HG03135 (cell line): ENCODE measurements around the gene OSBPL6.
A peak's percentile ranks its signal among the peaks of the same experiment; 100 is the strongest.
"Not testable (repeated sequence)": the region's sequence is repeated elsewhere in the genome, so short reads cannot be mapped to it uniquely, and the experiment has no call there.

Experiments
- ATAC-seq: cut with Tn5 transposase; IDR thresholded peaks from one replicate; pipeline ENCODE4 v1.9.1; 2021; ENCODE audit warnings: mild to moderate bottlenecking, moderate library complexity; ENCODE audit not compliant: unreplicated experiment

The OSBPL6 gene

DNA sequence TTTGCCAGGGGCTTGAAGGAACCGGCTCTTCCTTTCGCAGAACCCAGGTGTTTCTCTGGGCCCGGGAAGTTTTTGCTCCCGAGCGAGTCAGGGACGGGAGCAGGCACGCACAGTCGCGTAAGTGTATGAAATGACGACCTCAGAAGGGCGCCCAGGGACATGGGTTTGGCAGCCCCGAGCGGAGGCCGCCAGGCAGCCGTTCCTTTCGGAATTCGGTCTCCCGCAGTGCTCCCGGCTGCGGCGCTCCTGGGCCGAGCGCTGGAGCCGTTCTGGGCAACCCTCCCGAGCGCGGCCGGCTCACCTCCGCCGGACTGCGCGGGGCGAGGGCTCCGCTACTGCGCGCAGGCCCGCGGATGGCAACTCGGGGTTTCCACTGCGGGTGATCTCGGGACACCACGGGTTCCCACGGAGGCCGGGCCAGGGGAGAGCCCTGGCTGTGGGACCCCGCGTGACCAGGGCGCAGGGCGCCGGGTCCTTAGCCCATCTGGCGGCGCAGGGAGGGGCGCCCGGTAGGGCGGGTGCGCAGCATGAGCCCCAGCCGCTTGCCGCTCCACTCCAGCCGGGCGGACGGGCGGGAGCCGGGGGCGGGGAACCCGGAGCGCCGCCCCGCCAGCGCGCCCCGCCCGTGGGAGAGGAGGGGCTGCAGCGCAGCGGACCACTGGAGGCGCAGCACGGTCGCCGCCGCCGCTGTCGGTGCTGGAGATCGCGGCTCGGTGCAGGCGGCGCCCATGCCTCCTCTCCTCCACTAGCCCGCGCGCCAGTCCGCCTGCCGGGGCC, at the start of gene OSBPL6:
Gene OSBPL6 (plus strand): TSS at position 690 of the 777 bp plus-strand sequence. CDS start 111,673 bp downstream, outside the sequence.
- peak; percentile 94 for ATAC-seq

DNA sequence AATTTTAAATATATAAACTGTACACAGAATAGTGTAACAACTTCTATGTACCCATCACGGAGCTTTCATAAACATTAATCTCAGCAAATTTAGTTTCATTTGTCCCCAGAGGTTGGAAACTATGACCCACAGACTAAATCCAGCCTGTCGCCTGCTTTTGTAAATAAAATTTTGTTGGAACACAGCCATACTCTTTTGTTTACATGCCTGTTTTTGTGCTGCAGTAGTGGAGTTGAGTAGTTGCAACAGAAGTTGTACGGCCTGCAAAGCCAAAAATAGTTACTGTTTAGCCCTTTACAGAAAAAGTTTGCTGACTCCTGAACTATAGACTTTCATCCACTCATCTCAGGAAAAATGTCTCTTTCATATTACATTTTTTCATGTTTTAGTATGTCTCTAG, 42.3 kb upstream of the OSBPL6 start:
- no peak for ATAC-seq

DNA sequence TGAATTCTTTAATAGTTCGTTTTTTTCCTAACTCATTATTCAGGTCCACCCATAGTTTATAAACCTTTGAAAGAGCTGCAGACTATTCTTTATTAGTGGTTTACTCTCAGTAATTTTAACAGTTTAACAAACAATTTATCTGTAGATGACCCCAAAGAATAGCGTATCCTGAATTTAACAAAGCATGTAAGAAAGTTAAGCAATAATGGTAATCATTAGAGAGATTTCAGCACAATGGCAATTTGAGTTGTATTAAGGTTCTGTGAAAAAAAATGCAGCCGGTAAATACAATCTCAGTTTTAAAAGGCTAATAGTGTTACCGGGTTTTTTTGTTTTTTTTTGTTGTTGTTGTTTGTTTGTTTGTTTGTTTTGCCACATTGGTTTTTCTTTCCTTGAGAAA, 41.8 kb upstream of the OSBPL6 start:
- ATAC-seq: no peak

DNA sequence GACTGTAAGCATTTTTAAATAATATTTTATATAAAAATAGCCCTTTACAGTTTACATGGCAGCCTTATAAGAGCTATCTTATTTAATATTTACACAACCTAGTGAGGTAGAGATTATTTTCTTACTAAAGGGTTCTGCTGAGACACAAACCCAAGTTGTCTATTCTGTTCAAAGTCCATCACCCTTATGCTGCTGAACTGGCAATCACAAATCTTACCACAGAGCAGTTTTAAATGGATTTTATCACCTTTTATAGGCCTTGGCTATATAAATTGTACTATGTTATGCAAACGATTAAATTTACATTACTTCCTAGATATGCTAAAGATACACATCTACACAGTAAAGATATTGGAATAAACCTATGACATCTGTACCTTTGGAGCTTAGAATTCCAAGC, 41.3 kb upstream of the OSBPL6 start:
- ATAC-seq: no peak

DNA sequence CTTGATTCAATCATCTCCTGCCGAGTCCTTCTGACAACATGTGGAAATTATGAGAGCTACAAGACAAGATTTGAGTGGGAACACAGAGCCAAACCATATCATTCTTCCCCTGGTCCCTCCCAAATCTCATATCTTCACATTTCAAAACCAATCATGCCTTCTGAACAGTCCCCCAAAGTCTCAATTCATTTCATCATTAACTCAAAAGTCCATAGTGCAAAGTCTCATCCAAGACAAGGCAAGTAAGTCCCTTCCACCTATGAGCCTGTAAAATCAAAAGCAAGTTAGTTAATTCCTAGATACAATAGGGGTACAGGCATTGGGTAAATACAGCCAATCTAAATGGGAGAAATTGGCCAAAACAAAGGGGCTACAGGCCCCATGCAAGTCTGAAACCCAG, 40.4 kb upstream of the OSBPL6 start:
- ATAC-seq: not testable (repeated sequence)

DNA sequence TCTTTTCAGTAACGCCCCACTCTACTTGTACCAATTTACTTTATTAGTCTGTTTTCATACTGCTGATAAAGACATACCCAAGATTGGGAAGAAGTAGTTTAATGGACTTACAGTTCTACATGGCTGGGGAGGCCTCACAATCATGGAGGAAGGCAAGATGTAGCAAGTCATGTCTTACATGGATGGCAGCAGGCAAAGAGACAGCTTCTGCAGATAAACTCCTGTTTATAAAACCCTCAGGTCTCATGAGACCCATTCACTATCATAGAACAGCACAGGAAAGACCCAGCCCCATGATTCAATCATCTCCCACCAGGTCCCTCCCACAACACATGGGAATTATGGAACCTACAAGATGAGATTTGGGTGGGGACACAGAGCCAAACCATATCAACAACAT, 38.8 kb upstream of the OSBPL6 start:
- no peak for ATAC-seq

DNA sequence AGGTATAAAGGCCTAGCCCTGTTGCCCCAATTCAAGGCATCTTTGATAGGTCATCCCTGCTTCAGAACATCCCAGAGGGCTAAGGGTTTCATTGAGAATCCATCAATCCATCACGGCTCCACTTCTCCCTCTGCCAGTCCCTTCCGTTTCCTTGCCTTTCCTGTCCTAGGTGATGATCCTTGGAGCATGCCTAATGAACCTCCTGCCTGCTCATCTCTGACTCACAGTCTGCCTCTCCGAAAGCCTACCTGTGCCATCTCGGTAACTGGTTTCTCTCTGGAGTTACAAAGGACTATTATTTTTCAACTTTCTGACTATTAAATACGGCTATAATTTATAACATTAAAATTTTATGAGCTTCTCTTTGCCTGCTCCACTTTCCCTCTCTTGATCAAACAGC, 36.7 kb upstream of the OSBPL6 start:
- ATAC-seq: no peak

DNA sequence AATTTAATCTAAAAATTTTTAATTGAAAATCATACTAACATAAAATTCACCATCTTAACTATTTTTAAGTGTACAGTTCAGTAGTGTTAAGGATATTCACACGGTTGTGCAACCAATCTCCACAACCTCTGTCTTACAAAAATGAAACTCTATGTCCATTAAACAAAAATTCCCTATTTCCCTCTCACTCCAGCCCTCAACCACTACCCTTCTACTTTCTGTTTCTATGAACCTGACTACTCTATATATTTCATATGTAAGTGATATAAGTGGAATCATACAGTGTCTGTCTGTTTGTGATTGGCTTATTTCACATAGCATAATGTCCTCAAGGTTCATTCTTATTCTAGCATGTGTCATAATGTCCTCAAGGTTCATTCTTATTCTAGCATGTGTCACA, 34.3 kb upstream of the OSBPL6 start:
- ATAC-seq: no peak

DNA sequence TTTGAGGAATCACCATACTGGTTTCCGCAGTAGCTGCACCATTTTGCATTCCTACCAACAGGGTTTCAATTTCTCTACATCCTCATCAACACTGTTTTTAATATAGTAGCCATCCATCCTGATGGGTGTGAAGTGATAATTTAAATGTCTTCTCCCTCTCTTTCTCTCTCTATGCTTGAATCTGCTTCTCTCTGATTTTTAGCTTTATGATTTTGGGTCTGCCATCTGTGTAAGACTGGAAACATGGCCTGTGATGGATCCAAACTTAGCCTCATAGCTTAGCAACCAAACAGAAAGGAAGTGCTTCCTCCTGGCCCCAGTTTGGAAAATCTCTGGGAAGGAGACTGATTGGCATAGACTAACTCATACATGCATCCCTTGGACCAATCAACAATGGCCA, 33.7 kb upstream of the OSBPL6 start:
- ATAC-seq: no peak

DNA sequence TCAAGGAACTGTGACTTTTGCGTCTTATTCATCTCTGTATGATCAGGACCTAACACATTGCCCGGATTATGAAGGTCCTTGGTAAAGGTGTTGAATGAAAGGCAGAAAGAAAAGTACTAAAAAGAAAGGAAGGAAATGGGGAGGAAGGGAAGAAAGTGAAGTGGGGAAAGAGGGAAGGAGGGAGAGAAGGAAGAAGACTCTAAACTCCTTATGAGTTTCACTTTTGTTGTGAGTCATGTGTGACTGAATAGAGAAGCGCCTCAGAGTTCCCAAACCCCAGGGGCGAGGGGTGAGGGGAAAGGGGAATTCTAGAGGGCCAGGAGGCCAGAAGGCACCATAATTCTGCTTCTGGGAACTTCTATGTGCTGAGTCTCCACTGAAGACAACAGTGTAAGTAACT, 30.9 kb upstream of the OSBPL6 start:
- ATAC-seq: no peak

DNA sequence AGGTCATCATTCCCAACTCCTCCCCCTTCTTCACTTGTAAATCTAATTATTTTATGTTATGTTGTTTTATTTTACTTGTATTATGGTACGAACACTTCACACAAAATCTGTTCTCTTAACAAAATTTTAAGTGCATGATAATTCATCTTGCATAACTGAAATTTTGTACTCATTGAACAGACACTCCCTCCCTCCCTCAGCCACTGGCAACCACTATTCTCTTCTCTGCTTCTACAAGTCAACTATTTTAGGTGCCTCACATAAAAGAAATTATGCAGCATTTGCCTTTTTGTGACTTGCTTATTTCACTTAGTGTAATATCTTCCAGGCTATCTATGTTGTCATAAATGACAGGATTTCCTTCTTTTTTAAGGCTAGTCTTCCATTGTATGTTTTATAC, 30.4 kb upstream of the OSBPL6 start:
- ATAC-seq: no peak

DNA sequence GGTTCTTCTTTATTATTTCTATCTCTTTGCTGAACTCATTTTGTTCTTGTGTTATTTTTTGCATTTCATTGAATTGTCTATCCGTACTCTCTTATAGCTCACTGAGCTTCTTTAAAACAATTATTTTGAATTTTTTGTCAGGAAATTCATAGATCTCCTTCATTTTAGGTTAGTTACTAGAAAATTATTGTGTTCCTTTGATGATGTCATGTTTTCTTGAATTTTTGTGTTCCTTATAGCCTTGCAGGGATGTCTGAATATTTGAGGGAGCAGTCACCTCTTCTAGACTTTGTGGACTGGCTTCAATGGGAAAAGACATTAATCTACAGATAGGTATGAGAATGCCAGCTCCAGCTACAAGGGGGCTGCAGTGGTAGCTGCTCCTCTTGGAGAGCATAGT, 20.7 kb upstream of the OSBPL6 start:
- no peak for ATAC-seq

DNA sequence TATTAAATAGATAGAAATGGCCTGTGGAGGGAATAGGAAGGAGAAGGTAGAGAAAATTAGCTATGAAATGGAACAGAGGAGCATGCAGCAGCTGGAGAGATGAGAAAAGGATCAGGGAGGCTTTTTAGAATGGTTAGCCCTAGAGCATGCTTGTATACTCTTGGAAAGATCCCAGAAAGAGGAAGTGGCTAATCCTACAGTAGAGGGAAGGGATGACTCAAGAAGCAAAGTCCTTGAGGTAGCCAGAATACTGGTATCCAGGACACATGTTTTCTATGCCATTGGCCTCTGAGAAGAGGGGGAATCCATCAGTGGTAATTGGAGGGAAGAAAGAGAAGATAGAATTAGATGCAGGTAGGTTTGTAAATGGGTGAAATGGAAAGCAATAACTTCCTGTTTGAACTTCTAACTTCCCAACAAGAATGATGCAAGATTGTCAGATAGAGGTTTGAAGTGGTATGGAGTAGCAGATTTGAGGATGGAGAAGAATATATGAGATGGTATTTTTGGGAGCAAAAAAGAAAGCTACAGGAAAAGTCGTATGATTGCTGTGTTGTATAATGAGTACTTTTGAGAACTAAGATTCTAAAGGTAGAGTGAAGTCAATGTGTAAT, 17.1 kb upstream of the OSBPL6 start:
- ATAC-seq: no peak

DNA sequence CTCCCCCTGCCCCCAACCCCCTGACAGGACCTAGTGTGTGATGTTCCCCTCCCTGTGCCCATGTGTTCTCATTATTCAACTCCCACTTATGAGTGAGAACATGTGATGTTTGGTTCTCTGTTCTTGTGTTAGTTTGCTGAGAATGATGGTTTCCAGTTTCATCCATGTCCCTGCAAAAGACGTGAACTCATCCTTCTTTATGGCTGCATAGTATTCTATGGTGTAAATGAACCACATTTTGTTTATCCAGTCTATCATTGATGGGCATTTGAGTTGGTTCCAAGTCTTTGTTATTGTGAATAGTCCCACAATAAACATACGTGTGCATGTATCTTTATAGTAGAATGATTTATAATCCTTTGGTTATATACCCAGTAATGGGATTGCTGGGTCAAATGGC, 13.7 kb upstream of the OSBPL6 start:
- ATAC-seq: not testable (repeated sequence)

DNA sequence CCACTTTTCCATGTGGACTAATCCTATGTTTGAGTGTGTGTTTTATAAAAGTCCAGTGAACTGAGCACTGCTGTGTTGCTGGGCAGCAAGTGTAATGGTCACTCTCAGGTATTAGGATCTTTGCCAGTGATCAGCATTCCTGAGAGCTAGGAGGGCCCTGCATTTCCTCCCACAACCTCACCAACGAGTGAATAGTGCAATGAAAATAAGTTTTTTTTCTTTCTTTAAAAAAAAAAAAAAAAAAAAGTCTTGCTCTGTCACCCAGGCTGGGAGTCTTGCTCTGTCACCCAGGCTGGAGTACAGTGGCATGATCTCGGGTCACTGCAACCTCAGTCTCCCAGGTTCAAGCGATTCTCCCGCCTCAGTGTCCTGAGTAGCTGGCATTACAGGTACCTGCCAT, 6.5 kb upstream of the OSBPL6 start:
- no peak for ATAC-seq

DNA sequence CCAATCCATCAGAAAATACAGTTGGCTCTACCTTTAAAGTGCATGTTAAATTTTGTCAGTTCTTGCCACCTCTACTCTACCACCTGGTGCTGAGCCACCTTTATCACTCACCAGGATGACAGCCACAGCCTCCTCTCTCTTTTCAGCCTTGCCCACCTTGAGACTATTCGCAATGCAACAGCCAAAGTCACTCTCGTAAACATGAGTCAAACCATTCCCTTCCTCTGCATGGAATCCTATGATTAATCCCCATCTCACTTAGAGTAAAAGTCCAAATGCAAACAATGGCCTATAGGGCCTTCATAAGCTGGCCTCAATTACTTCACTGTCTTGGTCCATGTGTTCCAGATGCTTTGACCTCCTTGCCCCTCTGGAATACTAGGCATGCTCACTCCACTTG, 5.8 kb upstream of the OSBPL6 start:
- ATAC-seq: no peak

DNA sequence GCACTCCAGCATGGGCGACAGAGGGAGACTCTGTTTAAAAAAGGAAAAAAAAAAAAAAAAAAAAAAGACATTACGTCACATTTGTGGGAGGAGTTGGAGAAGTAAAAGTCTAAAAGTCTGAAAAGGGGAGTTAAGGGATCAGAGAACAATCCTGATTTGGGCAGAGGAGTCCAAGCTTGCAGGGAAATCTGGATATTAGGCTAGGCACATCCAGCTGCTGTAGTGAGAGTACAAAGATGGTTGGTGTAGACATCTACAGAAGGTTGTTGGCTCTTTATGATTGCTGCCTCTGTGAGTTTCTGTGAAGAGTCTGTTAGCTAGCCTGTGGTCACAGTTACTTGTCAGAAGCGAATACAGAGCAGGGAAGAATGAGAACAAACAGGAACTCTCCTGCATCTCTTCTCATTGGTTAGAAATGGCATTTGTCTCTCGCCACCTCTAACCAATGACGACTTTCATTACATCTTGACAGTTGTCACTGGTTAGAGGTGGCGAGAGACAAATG, 3.3 kb upstream of the OSBPL6 start:
- ATAC-seq: no peak

DNA sequence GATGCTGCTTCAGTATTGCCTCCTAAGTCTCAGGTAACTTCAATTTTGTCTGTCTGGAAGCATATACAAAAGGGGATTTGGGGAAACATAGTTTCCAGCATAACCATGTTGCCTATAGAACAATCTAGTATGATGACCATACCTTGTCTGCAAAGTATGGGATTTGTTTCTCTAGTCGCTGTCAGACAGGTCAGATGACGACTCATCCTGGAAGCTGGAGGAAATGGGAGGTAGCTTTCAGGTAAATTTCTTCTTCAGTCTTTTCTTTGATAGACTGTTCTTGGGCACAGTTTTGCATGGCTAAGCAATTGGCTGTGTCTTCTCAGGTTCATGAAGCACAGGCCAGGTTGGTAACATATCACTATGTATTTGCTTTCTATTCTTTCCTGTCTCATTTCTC, 2.8 kb upstream of the OSBPL6 start:
- ATAC-seq: no peak

DNA sequence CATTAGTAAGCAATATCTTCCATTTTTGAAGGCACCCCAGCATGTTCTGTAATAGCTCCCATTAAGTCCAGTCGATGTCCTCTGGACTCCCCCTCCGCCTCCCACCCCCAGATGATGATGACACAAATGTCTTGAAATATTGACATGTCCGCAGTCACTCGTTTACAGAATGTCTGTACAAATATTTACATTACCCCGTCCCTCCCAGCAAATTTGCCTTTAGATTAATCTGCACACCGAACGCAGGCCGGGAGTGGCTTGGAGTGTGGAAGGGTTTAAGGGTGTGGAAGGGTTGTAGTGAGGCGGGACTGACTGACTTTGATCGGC, 853 bp upstream of the OSBPL6 start:
- no peak for ATAC-seq

DNA sequence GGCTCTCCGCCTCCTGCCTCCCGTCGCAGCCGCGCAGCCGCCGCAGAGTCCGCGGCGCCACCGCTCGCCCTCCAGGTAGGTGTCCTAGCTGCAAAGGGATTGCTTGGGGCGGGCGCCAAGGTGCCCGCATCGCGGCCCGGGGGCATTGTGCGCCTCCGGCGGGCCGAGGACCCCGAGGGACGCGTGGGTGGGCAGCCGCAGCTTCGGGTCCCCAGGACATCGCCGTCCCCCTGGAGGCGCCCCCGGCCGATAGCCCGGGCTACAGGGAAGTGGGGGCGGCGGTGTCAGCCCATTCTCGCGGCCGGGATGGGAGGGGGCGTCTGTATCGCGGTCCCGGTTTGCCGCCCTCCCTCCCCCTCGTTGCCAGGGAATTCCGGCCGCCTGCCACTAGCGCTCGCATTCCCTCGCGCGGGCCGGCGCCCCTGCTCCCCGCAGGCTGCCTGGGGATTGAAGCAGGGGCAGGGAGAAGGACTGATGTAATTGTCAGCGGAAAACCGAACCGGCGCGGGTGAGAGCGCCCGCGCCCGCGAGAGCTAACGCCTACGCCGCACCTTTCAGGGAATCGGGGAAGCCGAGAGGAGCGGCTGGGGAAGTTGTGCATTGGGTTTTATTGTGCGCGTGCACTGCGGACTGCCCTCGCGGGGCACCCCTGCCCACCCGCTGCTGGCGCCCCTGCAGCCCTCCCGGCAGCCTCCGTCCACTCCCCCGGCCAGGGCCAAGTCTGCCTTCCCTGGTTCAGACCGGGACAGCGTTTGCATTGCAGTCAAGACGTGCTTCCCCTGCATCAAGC, 483 bp downstream of the OSBPL6 start:
- ATAC-seq: no peak

DNA sequence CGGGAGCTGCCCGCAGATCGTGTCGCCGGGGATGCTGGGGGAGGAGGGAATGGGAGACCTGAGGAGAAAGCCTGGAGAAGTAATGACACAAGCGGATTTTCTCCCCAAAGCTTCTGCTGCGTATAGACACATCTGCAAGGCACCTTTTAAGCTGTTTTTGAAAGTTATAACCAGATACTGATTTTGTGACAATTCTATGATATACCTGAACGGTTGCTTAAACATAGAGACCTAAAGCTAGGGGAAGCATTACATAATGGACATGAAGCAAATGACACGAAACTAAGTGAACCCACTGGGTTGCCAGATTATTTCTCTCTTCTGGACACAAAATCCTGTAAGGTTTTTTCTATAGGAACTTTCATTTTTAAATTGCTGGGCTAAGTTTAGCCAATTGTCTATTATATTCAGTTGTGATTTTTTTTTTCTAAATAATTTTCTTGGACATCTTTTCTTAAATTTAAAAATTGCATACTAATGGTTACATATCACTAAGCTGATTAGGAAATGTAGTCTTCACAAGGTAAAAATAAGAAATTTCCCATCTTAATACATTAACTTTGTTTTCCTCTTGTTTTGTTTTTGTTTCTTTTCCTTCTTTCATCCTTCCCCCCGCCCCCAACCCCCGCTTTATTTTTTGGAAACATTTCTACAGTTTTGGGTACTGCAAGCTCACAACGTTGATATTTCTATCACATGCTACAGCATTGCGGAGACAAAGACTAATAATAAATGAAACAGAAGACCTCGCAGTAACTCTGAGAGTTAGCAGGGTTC, 1.3 kb downstream of the OSBPL6 start:
- ATAC-seq: no peak
